OCI-LY3 (cell line): ENCODE measurements around the gene ARHGAP10.

Experiments used
- H2AFZ ChIP-seq: fragments of 200-600, 300-600 bp; shearing (Covaris generic); 2 replicates; pipeline ENCODE4 v1.6.0; 2014; ENCODE audit warnings: antibody characterized with exemption, low read depth, low read length
- H3K27ac ChIP-seq: fragments of 200-600, 300-600 bp; sonication (generic); 2 replicates; pipeline ENCODE4 v1.5.1; 2014; ENCODE audit warnings: mild to moderate bottlenecking, low read length, moderate library complexity, mixed read lengths
- H3K27me3 ChIP-seq: fragments of 200-600, 300-600 bp; sonication (generic); 2 replicates; pipeline ENCODE4 v1.6.1; 2014; ENCODE audit warnings: low read depth, low read length, mixed read lengths
- H3K36me3 ChIP-seq: fragments of 200-600, 300-600 bp; sonication (generic); replicated peaks from 2 replicates; pipeline ENCODE3; 2014; ENCODE audit warnings: low read depth, low read length, mixed read lengths
- H3K4me1 ChIP-seq: fragments of 300-600, 200-600 bp; sonication (generic); 2 replicates; pipeline ENCODE4 v1.6.1; 2014; ENCODE audit warnings: low read length, mixed read lengths
- H3K4me2 ChIP-seq: fragments of 200-600, 300-600 bp; sonication (generic); 2 replicates; pipeline ENCODE4 v1.6.1; 2014; ENCODE audit warnings: low read length, mixed read lengths
- H3K4me3 ChIP-seq: fragments of 300-600, 200-600 bp; sonication (generic); 2 replicates; pipeline ENCODE4 v1.5.1; 2014; ENCODE audit warnings: antibody characterized with exemption, mild to moderate bottlenecking, low read length, moderate library complexity
- H3K79me2 ChIP-seq: fragments of 300-600, 200-600 bp; shearing (Covaris generic); 2 replicates; pipeline ENCODE4 v1.6.1; 2014; ENCODE audit warnings: mild to moderate bottlenecking, low read length, mixed read lengths
- H3K9ac ChIP-seq: fragments of 300-600, 200-600 bp; shearing (Covaris generic); 2 replicates; pipeline ENCODE4 v1.6.0; 2014; ENCODE audit warnings: mild to moderate bottlenecking, low read length, moderate library complexity
- H3K9me3 ChIP-seq: fragments of 200-600, 300-600 bp; shearing (Covaris generic); 2 replicates; pipeline ENCODE4 v1.6.1; 2014; ENCODE audit warnings: low read length, mixed read lengths; ENCODE audit not compliant: insufficient read depth
- H4K20me1 ChIP-seq: fragments of 200-600, 300-600 bp; sonication (generic); 2 replicates; pipeline ENCODE4 v1.6.1; 2016; ENCODE audit warnings: low read length, mixed read lengths; ENCODE audit not compliant: insufficient read depth
- CTCF ChIP-seq: fragments of 200-600, 300-600 bp; sonication (generic); IDR thresholded peaks from 2 replicates; pipeline ENCODE4 v1.5.1; 2014; ENCODE audit warnings: antibody characterized with exemption, low read length, low read depth
- EZH2phosphoT487 ChIP-seq: fragments of 200-600 bp; shearing (Covaris generic); IDR thresholded peaks from 2 replicates; pipeline ENCODE4 v1.6.1; 2018; ENCODE audit warnings: antibody characterized with exemption, mixed run types, low read depth

The ARHGAP10 gene

DNA sequence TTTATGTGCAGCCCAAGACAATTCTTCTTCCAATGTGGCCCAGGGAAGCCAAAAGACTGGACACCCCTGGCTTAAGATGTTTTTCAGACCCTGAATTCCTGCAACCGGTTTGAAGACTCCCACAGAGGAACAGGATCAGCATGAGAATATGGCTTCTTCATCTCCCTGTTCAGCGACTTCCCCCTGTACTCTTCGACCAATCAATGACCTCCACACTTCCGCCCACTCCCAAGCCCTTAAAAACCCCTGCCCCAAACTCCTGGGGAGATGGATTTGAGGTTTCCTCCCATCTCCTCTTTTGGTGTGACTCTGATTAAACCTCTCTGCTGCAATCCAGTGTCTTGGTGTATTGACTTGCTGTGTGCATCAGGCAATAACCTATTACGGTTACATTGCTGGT is 365.9 kb downstream of the ARHGAP10 start:
- Histone ChIP-seq H3K27me3 (no peaks in the 10 kb centered on the region), H2AFZ (no peak overlapping the region), H3K4me3 (no peak overlapping the region), H3K79me2 (no peaks in the 10 kb centered on the region), H3K27ac (no peak overlapping the region), H3K4me2 (no peak overlapping the region), H3K9ac (no peak overlapping the region), H3K9me3 (no peaks in the 10 kb centered on the region), H3K36me3 (no peaks in the 10 kb centered on the region), H3K4me1 (no peaks in the 10 kb centered on the region), H4K20me1 (no peaks in the 10 kb centered on the region)
- TF ChIP-seq CTCF (no peak), EZH2phosphoT487 (no peak)

DNA sequence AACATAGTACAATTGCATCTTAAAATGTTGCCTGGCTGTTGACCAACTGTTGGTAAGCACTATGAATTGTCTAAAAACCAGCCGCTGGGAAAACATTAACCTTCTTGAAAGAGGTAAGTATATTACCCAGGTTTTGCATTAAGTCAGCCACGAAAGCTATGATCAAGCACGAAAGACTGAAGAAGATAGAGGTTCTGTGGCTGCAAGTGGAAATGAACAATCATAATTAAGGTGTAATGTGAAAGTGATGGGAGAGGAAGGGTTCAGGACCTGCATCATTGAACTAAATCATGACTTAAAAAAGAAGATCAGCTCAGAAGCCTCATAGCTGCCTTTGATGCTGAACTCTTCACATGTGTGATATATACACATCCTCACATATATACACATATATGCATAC is 369.3 kb downstream of the ARHGAP10 start:
- no peaks in the 10 kb centered on the region for H3K9me3 ChIP-seq
- no peak overlapping the region for H3K4me3 ChIP-seq
- TF ChIP-seq CTCF (no peak), EZH2phosphoT487 (no peak)
- H3K79me2 ChIP-seq = no peaks in the 10 kb centered on the region
- H3K36me3 ChIP-seq = no peaks in the 10 kb centered on the region
- no peak overlapping the region for H3K9ac ChIP-seq
- H3K4me2 ChIP-seq = no peak overlapping the region
- no peaks in the 10 kb centered on the region for H3K27me3 ChIP-seq
- H4K20me1 ChIP-seq = no peaks in the 10 kb centered on the region
- H3K4me1 ChIP-seq = no peaks in the 10 kb centered on the region
- H3K27ac ChIP-seq = no peak overlapping the region
- no peak overlapping the region for H2AFZ ChIP-seq

- H3K36me3 ChIP-seq = no peaks in the 10 kb centered on the region
- H2AFZ ChIP-seq = no peak overlapping the region
- no peaks in the 10 kb centered on the region for H3K27me3 ChIP-seq
- H3K4me2 ChIP-seq = no peak overlapping the region
- H3K27ac ChIP-seq = no peak overlapping the region
- no peak overlapping the region for H3K9ac ChIP-seq
- H3K4me3 ChIP-seq = no peak overlapping the region
- H3K79me2 ChIP-seq = no peaks in the 10 kb centered on the region
- H3K9me3 ChIP-seq = no peaks in the 10 kb centered on the region
- no peaks in the 10 kb centered on the region for H3K4me1 ChIP-seq
- TF ChIP-seq CTCF (no peak), EZH2phosphoT487 (no peak)
- no peaks in the 10 kb centered on the region for H4K20me1 ChIP-seq
These were observed 369.9 kb downstream of the ARHGAP10 start for GRCh38 chr4:148101790-148102189.

DNA sequence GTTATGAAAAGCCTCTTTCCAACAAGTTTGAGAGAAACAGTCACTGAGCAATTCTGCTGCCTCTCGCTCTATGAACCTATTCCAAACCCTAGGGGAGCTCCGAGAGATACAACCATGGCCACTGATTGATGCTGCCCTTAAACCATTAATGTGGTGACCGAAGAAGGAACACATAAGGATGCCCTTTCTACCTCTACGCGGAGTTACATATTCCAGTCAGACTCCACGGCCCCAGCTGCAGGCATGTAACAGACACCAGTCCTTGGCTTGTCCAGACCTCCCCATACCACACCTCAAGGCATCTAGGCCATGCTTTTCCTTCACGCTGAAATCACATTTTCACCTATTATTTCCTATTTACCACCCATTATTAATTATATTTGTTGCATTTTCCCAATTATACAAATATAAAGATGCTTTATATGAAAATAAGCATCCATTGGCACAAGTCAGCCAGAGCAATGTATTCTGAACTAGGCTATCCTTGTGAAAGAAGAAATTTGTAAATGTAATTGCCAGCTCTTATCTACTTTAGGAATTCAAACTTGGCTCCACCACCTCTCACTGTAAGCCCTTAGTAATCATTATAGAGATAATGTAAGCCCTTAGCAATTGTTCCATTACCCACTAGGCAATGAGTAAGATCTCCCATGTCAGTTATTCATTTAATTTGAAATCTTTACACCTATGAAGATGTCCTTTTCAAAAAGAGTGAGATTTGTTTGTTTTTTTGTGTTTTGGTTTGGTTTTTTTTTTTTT is 371.9 kb downstream of the ARHGAP10 start:
- Histone ChIP-seq H3K79me2 (no peaks in the 10 kb centered on the region), H3K9me3 (no peaks in the 10 kb centered on the region), H3K36me3 (no peaks in the 10 kb centered on the region), H3K9ac (no peak overlapping the region), H3K4me3 (no peak overlapping the region), H3K27ac (no peak overlapping the region), H3K4me2 (no peak overlapping the region), H2AFZ (no peak overlapping the region), H4K20me1 (no peaks in the 10 kb centered on the region), H3K4me1 (no peaks in the 10 kb centered on the region), H3K27me3 (no peaks in the 10 kb centered on the region)
- TF ChIP-seq CTCF (no peak), EZH2phosphoT487 (no peak)
